ENCODE measurements around the gene TTPAL.

DNA sequence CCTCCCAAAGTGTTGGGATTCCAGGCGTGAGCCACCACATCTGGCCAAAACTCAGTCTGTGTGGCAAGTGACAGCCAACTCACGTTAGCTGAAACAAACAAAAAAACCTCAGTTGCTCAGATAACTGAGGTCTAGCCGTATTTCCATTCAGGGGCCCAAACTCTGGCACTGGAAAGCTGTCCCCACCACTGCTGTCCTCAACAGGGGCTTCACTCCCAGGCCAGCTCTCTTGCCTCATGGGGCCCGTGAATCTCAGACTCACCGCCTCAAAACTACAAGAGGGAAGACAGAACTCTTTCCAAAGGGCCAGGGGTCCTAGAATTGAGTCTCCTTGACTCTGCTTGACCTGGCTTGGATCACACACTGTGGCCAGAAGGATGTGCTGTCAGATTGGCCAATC is 7.4 kb downstream of the TTPAL start:
- TF ChIP-seq, protein P1, sequence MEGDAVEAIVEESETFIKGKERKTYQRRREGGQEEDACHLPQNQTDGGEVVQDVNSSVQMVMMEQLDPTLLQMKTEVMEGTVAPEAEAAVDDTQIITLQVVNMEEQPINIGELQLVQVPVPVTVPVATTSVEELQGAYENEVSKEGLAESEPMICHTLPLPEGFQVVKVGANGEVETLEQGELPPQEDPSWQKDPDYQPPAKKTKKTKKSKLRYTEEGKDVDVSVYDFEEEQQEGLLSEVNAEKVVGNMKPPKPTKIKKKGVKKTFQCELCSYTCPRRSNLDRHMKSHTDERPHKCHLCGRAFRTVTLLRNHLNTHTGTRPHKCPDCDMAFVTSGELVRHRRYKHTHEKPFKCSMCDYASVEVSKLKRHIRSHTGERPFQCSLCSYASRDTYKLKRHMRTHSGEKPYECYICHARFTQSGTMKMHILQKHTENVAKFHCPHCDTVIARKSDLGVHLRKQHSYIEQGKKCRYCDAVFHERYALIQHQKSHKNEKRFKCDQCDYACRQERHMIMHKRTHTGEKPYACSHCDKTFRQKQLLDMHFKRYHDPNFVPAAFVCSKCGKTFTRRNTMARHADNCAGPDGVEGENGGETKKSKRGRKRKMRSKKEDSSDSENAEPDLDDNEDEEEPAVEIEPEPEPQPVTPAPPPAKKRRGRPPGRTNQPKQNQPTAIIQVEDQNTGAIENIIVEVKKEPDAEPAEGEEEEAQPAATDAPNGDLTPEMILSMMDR (IDR thresholded peaks at IDR 0.05; ENCODE audit: insufficient read depth, low read length, poor library complexity, severe bottlenecking): no peak
- TF ChIP-seq EZH2phosphoT487 (conservative IDR thresholded peaks at IDR 0.05; ENCODE audit: low read length): no peak

All from SU-DHL-6 (cell line).